Measurements from ENCODE around the gene DELE1.

The DELE1 gene

DNA sequence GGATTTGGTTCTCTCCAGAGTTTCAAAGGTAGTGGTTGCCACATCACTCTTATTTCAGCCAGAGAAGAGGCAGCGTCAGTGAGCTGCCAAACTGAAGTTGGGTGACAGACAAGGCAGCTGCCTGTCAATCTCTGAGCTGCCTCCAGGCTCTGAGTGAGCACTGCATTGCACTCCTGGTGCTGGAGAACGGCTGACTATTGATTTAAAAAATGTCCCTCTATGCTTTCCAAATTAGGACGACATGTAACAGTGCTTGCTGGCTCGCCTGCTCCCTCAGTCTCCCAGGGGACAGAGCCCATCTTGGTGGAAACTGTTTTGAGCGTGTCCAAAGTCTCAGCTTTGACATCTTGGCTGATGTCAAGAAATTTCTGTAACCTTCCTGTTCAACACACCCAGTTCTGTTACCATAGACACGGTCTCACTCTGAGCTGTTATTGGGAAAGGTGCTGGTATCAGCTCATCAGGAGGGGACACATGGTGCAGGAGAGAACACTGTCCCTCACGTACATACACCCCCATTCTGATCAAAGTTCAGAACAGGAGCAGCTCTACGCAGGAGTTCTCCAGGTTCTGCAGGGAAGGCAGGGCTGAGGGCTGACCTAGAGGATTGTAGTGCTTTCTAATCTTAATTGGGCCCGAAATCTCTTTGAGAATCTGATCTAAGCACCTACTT lies 18.6 kb downstream of the DELE1 start:
- no peak overlapping the region for H3K27ac ChIP-seq
- TF ChIP-seq, protein P1, sequence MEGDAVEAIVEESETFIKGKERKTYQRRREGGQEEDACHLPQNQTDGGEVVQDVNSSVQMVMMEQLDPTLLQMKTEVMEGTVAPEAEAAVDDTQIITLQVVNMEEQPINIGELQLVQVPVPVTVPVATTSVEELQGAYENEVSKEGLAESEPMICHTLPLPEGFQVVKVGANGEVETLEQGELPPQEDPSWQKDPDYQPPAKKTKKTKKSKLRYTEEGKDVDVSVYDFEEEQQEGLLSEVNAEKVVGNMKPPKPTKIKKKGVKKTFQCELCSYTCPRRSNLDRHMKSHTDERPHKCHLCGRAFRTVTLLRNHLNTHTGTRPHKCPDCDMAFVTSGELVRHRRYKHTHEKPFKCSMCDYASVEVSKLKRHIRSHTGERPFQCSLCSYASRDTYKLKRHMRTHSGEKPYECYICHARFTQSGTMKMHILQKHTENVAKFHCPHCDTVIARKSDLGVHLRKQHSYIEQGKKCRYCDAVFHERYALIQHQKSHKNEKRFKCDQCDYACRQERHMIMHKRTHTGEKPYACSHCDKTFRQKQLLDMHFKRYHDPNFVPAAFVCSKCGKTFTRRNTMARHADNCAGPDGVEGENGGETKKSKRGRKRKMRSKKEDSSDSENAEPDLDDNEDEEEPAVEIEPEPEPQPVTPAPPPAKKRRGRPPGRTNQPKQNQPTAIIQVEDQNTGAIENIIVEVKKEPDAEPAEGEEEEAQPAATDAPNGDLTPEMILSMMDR (conservative IDR thresholded peaks at IDR 0.05), result no peak

DNA sequence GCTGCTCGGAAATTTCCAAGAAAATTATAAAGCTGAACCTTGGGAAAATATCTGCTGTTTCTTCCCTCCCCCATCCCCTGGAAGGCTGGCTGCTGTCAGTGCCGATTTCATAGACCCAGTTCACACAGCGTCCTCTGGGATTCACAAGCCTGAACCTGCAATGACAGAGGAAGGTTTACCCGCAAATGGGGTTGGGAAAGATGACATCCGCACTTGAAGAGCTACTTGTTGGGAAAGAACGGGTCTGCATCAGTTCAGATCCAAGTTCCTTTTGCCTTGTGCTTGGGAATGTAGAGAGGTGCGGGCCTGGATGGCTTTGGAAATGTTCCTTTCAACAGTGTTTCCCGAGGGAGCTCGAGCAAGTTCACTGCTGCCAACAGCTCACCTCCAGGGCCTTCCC lies 20.4 kb downstream of the DELE1 start:
- TF ChIP-seq, protein P1 (conservative IDR thresholded peaks at IDR 0.05), result no peak
- H3K27ac ChIP-seq, result no peak overlapping the region

DNA sequence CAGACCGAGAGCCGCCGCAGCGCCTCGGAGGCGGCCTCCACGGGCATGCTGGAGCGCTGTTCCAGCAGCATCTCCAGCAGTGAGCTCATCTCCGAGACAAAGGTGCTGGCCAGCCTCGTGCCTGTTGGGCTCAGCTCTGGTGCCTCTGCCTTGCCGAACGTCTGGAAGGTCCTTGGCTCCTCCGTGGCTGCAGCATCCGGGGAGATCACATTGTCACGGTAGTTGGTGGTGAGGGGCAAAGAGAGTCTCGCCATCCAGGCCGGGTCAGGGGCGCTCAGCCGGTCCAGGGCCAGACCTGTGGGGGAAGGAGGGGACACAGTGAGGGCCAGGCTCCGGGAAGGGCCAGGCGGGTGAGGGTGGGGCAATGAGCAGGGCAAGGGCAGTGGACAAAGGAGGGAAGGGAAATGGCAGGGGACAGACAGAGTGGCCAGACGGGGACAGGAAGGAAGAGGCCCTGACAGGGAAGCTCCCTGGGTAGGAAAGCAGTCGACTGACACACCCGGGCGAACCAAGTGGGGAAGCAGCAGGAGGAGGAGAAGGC lies 21.9 kb downstream of the DELE1 start:
- TF ChIP-seq, protein P1 (conservative IDR thresholded peaks at IDR 0.05), result no peak
- no peak overlapping the region for H3K27ac ChIP-seq

DNA sequence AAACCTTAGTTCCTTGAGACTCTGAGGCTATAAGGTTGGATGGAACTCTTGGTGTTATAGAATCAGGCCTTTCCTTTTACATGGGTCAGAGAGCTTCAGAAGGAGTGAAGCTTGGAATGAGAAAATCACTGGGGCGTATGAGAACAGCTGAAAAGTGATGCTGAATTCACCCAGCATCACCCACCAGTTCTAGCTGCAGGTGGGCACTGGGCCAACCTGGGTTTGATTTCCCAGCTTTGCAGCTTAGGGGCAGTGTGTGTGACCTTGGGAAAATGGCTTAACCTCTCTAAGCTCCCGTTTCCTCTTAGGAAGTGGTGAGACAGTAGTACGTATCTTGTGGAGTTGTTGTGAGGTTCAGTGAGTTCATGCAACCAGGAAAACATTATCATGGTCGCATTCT lies 23.6 kb downstream of the DELE1 start:
- TF ChIP-seq, protein P1 (conservative IDR thresholded peaks at IDR 0.05), result no peak
- no peak overlapping the region for H3K27ac ChIP-seq

DNA sequence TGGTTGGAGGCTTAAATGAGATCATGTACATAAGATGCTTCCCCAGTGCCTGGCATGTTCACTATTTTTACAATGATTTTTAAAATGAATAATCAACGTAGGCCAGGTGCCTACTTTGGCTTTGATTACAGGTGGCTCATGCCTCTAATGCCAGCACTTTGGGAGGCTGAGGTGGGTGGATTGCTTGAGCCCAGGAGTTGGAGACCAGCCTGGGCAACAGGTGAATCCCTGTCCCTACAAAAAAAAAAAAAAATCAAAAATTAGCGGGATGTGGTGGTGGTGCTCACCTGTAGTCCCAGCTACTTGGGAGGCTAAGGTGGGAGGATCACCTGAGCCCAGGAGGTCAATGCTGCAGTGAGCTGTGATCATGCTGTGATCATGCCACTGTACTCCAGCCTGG lies 25.1 kb downstream of the DELE1 start:
- TF ChIP-seq, protein P1 (conservative IDR thresholded peaks at IDR 0.05), result no peak
- H3K27ac ChIP-seq, result no peak overlapping the region

DNA sequence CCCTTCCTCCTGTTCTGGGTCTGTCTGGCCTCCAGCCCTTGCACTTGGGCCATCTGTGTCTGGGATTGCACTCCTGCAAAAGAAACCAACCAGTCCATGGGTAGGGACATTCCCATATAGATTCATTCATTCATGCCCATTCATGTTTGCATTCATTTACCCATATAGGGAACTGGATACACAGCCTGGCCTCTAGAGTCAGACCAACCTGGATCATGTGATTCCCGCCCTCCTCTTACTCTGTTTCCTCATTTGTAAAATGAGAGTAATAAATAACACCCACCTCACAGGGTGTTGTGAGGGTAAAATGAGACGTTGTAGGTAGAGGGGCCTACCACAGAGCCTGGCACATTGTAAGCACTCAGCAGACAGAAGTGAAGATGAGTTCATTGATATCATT lies 25.8 kb downstream of the DELE1 start:
- no peak overlapping the region for H3K27ac ChIP-seq
- TF ChIP-seq, protein P1 (conservative IDR thresholded peaks at IDR 0.05), result no peak

DNA sequence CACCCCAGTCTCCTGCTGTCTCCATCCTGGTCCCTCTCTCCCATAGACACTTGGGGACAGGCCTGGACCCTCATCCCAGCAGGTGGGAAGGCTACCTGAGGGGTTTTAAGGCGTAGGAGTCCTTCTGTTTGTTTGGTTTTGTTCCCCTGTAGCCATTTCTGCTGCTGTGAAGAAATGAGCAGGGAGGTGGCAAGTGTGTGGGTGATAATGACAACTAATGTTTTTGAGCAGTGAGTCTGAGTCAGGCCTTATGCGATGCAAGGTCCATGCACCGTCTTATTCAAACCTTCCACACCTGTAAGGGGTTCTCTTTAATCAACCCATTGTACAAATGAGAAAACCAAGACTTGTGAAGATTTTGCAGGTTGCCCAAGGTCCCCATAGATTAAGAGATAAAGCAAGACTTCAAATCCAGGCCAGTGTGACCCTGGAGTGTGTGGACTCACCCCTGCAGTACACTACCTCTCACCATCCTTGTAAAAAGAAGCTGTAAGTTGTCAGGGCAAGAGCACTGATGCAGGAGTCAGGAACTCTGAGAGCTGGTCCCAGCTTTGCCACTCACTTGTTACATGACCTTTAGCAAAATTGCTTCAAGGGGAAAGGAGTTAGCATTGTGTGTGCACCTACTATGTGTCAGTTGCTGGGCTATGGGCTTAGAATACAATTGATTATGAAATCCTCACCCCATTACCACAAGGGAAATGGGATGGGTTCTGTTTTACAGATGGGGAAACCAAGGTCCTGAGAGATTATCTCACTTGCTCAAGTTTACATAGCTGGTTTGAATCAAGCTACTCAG lies 26.7 kb downstream of the DELE1 start:
- TF ChIP-seq, protein P1 (conservative IDR thresholded peaks at IDR 0.05), result no peak
- H3K27ac ChIP-seq, result no peak overlapping the region

Data from VCaP (cell line).